Epithelial cell of esophagus (primary cell): ENCODE data around the gene PREB.

Source experiments
- DNase-seq: peaks from one replicate; pipeline ENCODE4 v3.0.0; 2010; ENCODE audit warnings: low read depth
- H3K4me3 ChIP-seq: 2 replicates; pipeline ENCODE4 v1.5.1; 2011; ENCODE audit warnings: mild to moderate bottlenecking, low read length, control low read depth
- TF ChIP-seq, protein P1 (sequence below): IDR thresholded peaks from 2 replicates; pipeline ENCODE4 v1.5.1; 2011; ENCODE audit warnings: low read depth, mild to moderate bottlenecking, low read length, control low read depth, inconsistent platforms; ENCODE audit not compliant: insufficient read depth; ENCODE audit errors: missing control alignments

PREB gene

GRCh38 chr2:27175330-27175729 lies 40.9 kb upstream of the PREB start:
- DNase-seq = no peak
- H3K4me3 ChIP-seq = no peak overlapping the region
- TF ChIP-seq, protein P1, sequence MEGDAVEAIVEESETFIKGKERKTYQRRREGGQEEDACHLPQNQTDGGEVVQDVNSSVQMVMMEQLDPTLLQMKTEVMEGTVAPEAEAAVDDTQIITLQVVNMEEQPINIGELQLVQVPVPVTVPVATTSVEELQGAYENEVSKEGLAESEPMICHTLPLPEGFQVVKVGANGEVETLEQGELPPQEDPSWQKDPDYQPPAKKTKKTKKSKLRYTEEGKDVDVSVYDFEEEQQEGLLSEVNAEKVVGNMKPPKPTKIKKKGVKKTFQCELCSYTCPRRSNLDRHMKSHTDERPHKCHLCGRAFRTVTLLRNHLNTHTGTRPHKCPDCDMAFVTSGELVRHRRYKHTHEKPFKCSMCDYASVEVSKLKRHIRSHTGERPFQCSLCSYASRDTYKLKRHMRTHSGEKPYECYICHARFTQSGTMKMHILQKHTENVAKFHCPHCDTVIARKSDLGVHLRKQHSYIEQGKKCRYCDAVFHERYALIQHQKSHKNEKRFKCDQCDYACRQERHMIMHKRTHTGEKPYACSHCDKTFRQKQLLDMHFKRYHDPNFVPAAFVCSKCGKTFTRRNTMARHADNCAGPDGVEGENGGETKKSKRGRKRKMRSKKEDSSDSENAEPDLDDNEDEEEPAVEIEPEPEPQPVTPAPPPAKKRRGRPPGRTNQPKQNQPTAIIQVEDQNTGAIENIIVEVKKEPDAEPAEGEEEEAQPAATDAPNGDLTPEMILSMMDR = no peak

GRCh38 chr2:27174638-27175037 lies 40.2 kb upstream of the PREB start:
- H3K4me3 ChIP-seq = no peak overlapping the region
- TF ChIP-seq, protein P1 = no peak
- DNase-seq = no peak

DNA sequence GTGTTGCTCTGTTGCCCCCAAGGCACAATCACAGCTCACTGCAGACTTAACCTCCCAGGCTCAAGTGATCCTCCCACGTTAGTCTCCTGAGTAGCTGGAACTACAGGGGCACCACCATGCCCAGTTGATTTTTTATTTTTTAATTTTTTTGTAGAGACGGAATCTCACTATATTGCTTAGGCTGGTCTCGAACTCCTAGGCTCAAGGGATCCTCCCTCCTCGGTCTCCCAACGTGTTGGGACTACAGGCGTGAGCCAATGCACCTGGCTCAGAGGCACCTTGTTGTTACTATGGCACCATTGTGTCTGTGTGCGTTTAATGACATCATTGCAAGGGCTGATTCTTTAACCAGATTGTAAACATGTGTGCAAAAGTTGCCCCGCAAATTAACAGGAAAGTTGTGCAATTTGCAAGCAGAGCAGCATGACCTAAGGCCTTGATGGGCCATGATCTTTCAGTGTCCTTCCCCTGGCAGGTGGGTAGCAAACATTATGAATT lies 37.0 kb upstream of the PREB start:
- DNase-seq = no peak
- no peak overlapping the region for H3K4me3 ChIP-seq
- TF ChIP-seq, protein P1 = no peak

DNA sequence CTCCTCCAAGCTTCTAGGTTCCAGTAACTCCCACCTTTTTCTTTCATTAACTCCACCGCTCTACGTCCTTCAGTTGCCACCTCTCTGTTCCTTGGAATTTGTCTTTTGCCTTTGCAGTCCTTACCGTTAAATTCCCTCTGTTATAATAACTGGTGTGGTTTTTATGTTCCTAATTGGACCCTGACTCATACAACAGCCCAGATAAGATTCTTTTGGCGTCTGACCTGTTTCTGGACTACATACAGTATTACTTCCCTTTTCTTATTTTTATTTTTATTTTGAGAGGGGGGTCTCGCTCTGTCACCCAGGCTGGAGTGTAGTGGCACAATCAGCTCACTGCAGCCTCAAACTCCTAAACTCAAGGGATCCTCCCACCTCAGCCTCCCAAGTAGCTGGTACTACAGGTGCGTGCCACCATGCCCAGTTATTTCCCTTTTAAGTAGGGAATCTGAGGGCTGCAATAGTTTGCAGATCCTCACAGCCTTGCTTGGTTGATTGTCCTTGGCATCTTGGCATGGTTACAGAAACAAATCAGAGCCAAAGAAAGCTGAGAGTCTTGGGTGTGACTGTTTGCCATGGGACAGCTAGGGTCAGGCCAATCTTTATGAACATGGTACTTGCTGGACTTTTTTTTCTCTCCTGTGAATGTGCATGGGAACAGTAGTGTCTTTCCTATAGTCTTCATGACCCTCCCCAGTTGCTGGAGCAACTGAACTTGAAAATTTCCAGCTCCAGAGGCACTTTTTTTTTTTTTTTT lies 36.3 kb upstream of the PREB start:
- no peak overlapping the region for H3K4me3 ChIP-seq
- TF ChIP-seq, protein P1 = no peak
- no peak for DNase-seq

- no peak for DNase-seq
- TF ChIP-seq, protein P1 = no peak
- no peak overlapping the region for H3K4me3 ChIP-seq
Measured at GRCh38 chr2:27164960-27165763, 30.7 kb upstream of the PREB start.

GRCh38 chr2:27162151-27163121 lies 28.0 kb upstream of the PREB start:
- DNase-seq = no peak
- H3K4me3 ChIP-seq = no peak overlapping the region
- TF ChIP-seq, protein P1 = no peak
